Stimulated activated CD4-positive, alpha-beta T cell treated with anti-CD3 and anti-CD28 coated beads, Interleukin-1b, Interleukin-23, amount 100 ng/mL, for 48 hours (primary cell): ENCODE measurements around the gene SEMA4D.

Experiments
- DNase-seq: peaks from one replicate; pipeline ENCODE4 v3.0.0-alpha.2; 2020

Gene SEMA4D

DNA sequence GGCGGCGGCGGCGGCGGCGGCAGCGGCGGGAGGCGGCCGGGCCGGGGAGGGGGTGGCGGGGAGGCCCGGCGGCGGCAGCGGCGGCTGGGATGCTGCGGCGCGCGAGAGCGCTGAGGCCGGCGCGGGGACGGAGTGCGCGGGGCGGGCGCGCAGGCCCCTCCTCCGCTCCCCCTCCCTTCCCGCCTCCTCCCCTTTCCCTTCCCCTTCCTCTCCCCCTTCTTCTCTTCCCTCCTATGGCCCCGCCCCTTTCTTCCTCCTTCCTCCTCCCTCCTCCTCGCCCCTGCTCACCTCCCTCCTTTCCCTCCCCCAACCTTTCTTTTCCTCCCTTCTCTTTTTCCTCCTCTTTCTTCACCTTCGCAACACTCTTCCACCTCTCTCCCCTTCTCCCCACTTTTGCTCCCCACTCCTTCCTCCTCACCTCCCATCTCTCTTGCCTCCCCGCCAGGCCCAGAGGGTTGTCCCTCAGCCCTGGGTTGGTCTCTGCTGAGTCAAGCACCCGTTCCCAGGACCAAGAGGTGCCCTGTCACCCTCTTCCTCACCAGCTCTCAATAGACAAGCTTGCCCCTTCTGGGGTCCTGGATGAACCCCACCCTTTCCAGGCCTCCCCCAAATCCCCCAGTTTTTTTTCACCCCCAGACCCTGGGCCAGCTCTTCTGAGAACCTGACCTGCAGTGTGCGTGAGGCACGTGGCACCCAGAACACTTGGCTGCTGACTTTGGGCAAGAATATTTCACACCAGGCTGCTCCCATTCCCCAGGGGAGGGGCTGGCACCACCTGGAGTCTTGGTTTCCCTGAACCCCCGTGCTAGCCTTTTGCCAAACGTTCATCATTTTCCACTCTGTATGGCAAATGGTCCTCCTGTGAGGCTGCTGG lies at the start of gene SEMA4D:
SEMA4D (minus strand) TSS at position 136 of the 874 bp plus-strand sequence. CDS start 92,657 bp downstream, outside the sequence.
- peak; percentile 64 for DNase-seq

- DNase-seq, result no peak
Measured at GRCh38 chr9:89547000-89547399, 49.1 kb upstream of the SEMA4D start.

DNA sequence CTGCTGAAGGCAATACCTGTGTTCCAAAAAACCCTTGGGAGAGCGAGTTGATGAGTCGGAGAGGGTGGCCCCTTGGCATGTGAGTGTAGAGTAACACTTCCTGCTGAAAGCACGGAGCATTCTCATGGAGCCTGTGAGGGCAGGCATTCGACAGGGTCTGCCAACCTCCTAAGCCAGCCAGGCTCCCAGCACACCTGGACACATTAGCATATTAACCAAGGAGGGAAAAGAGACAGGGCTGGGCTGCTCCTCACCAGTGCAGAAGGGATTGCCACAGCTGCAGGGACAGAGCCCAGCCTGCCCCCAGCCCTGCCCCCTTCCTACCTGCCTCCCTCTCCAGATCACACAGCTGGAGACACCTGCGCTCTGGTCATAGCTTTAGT lies 46.4 kb upstream of the SEMA4D start:
- DNase-seq, result no peak

- DNase-seq, result no peak
Measured at GRCh38 chr9:89543621-89544278, 45.8 kb upstream of the SEMA4D start.

DNA sequence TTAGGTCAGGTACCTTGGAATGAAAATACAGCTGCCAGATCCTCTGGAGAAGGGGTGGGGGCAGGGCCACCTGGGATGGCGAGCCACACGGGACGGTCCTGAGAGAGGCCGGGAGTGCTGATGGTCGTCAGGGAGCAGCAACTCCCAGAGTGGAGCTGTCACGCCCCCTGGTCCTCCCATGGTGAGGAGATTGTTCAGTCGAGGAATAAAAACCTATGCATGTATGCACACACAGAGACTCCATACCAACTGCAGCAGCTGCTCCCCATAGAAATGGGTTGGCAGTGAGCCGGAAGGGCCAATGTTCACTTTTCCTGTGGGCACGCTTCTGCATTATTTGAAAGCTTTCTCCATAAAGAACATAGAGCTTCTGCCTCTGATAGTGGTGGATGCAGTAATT lies 45.2 kb upstream of the SEMA4D start:
- no peak for DNase-seq

GRCh38 chr9:89542401-89543021 lies 44.6 kb upstream of the SEMA4D start:
- DNase-seq, result no peak

GRCh38 chr9:89541798-89542197 lies 43.9 kb upstream of the SEMA4D start:
- DNase-seq, result no peak

GRCh38 chr9:89539374-89539773 lies 41.5 kb upstream of the SEMA4D start:
- no peak for DNase-seq

GRCh38 chr9:89538871-89539270 lies 41.0 kb upstream of the SEMA4D start:
- DNase-seq, result no peak

DNA sequence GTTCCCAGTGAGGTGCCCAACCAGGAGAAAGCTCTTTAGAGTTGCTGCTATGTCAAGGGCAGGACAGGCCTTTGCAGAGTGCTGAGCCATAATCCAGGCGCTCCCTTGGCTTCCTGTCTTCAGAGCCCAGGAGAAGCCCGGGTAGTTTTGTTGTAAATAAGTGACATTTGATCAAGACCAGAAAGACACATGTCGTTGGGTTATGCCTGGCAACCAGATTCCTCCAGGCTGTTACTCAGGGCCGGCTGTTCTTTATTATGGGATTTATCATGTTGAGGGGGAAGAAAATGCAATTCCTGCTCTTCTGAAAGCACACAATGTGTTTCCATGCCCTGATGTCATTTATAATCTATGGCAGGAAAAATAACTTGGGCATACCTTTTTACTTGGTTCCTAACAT lies 39.3 kb upstream of the SEMA4D start:
- no peak for DNase-seq

GRCh38 chr9:89536600-89536999 lies 38.7 kb upstream of the SEMA4D start:
- DNase-seq, result no peak

DNA sequence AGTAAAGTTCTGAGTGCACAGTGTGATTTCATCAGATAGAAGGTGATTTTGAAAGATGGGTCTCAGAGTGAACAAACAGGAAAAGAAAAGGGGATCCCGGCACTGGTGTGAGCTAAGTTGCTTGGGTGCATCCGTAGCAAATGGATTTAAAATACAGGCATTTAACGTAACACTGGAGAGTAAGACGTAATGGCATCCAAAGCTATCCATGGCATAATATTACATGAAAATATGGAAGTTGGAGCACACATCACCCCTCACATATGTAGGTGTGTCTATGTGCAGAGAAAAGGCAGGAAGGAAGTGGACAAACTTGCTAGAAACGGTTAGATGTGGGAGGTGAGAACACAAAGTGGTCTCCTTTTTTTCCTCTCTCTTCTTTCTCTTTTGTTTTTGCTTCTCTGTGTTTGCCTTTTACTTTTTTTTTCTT lies 38.2 kb upstream of the SEMA4D start:
- DNase-seq, result no peak

- DNase-seq, result no peak
Measured at GRCh38 chr9:89535461-89535860, 37.5 kb upstream of the SEMA4D start.

- DNase-seq, result no peak
Measured at GRCh38 chr9:89534515-89535287, 36.8 kb upstream of the SEMA4D start.

DNA sequence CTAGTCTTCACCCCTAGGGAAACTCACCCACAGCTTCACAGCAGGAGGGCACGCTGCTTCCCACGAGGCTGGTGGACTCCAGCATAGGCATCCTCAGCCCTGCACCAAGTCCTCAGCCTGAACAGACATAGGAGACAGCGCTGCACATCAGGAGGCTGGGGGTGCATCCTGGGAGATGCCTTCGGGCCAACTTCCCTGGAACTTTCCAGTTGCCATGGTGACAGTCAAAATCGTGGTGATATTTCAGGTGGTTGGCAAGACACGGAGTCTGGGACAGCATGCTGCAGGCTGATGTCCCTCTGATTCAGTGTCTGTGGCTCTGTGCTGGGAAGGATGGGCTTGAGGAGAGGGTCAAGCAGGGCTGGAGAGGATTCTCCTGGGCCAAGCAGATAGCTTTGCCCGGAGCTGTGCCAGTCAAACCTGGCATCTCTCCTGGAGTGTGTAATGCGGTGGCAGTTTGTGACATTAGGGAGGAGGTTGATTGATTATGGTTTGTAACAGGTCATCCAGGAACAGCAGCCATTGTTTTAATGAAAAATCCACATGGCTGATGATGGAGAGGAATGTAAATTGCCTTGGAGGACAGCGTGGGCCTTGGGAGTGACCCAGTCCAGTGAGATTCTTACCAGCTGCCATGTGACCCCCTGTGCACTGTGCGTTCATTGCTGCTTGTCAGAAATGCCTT lies 35.6 kb upstream of the SEMA4D start:
- no peak for DNase-seq

- no peak for DNase-seq
Measured at GRCh38 chr9:89532944-89533343, 35.0 kb upstream of the SEMA4D start.

DNA sequence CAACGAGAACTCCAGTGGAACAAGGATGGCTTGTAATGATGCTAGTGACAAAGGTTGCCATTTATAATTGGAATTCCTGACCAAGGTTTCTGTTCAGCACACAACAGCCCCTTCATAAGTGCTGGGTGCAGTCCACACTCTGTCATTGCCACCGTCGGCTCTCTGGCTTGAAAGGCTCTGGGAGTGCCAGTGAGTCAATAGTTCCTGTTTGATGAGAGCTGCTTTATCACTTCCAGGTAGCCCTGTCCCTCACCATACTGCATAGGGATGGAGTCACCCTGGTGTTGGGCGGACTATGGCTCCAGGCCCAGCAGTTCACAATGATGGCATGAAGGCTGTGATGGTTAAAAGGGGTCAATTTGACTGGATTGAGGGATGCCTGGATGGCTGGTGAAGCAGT lies 34.6 kb upstream of the SEMA4D start:
- peak; percentile 66 for DNase-seq

GRCh38 chr9:89531766-89532165 lies 33.9 kb upstream of the SEMA4D start:
- DNase-seq, result no peak

DNA sequence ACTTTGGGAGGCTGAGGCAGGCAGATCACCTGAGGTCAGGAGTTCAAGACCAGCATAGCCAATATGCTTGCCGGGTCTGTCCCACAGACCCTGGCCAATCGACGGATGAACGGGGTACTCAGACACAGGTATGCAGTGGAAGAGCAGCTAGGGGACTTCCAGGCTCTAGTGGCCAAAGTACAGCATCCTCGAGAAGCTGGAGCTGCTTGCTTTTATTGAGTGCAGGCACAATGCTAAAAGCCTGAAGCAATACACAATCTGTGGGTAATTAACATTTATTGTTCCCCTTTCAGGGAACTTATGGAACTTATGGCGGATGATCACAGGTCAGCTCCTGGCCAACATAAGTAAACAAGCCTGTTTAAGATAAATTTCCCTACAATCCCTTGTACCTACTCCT lies 32.8 kb upstream of the SEMA4D start:
- DNase-seq, result no peak

- no peak for DNase-seq
Measured at GRCh38 chr9:89529243-89530035, 31.5 kb upstream of the SEMA4D start.

DNA sequence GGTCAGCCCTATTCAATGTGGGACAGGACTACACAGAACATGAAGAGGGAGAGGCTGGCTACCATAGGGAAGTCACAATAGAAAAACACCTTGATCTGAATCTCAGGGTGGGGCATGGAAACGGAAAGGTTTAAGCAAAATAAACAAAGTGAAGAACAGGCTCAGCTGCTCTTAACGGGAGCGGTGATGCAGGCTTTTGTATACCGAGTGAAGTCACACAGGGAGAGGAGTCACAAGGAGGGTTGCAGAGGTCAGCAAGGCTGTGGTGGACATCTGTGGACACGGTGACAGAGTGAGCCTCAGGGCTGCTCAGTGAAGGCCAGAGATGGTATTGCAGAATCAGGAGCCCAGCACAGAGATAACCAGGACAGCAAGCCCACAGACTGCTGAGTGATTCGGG lies 30.6 kb upstream of the SEMA4D start:
- DNase-seq, result no peak

GRCh38 chr9:89528131-89528530 lies 30.2 kb upstream of the SEMA4D start:
- no peak for DNase-seq
